PC-3 (cell line): ENCODE measurements around the gene FRMD5. TPM values are rescaled to one million over a fixed set of nuclear protein-coding genes. Genes with fewer than 3 reads are reported as not detected.

ENCODE experiments used
- ATAC-seq: fragments of 200-7000 bp; cut with Tn5 transposase; 2 replicates; pipeline ENCODE4 v1.9.1; 2020; ENCODE audit warnings: mild to moderate bottlenecking, moderate library complexity
- BruUV-seq: library from RNA; stranded (reverse); fragments of 400-500 nt; replicated peaks from 2 replicates; lab custom pipeline; 2021; lab: Mats Ljungman, UMichigan
- CTCF ChIA-PET: fragments of 300-600 bp; sonication (Branson Sonifier 250); formaldehyde crosslinking; loops from one replicate; lab custom pipeline; 2022; ENCODE audit warnings: antibody characterized with exemption; lab: Charles Lee
- POLR2A ChIA-PET: fragments of 300-600 bp; sonication (Branson Sonifier 250); formaldehyde crosslinking; loops from one replicate; lab custom pipeline; 2022; ENCODE audit warnings: antibody characterized with exemption; ENCODE audit not compliant: unreplicated experiment; lab: Charles Lee
- DNase-seq: peaks from one replicate; pipeline ENCODE4 v3.0.0-alpha.2; 2015
- H2AFZ ChIP-seq: fragments of 300-600 bp; sonication (generic); 2 replicates; pipeline ENCODE4 v1.6.0; 2016; ENCODE audit warnings: antibody characterized with exemption, low read length
- H3F3A ChIP-seq: fragments of 300-600 bp; sonication (generic); one replicate; pipeline ENCODE4 v1.6.0; 2017; ENCODE audit warnings: antibody characterized with exemption, low read length, control low read depth, mild to moderate bottlenecking; ENCODE audit not compliant: unreplicated experiment
- H3K27ac ChIP-seq: fragments of 300-600 bp; sonication (generic); 2 replicates; pipeline ENCODE4 v1.5.1; 2016; ENCODE audit warnings: mild to moderate bottlenecking, low read length
- H3K27me3 ChIP-seq: fragments of 300-600 bp; sonication (generic); 2 replicates; pipeline ENCODE4 v1.6.1; 2016; ENCODE audit warnings: low read length, mixed read lengths
- H3K36me3 ChIP-seq: fragments of 300-600 bp; sonication (generic); 2 replicates; pipeline ENCODE4 v1.6.1; 2016; ENCODE audit warnings: low read depth, mixed run types, low read length, mixed read lengths
- H3K4me1 ChIP-seq: fragments of 300-600 bp; sonication (generic); 2 replicates; pipeline ENCODE4 v1.5.1; 2016; ENCODE audit warnings: low read length; ENCODE audit not compliant: insufficient read depth
- H3K4me2 ChIP-seq: fragments of 300-600 bp; sonication (generic); 2 replicates; pipeline ENCODE4 v1.6.0; 2016; ENCODE audit warnings: low read length
- H3K4me3 ChIP-seq: fragments of 300-600 bp; sonication (generic); 2 replicates; pipeline ENCODE4 v1.5.1; 2016; ENCODE audit warnings: mild to moderate bottlenecking, low read length, mixed read lengths
- H3K79me2 ChIP-seq: fragments of 300-600 bp; sonication (generic); 2 replicates; pipeline ENCODE4 v1.6.1; 2017; ENCODE audit warnings: low read length, mixed read lengths
- H3K9ac ChIP-seq: fragments of 300-600 bp; sonication (generic); 2 replicates; pipeline ENCODE4 v1.6.0; 2016; ENCODE audit warnings: mild to moderate bottlenecking, low read length
- H3K9me2 ChIP-seq: fragments of 300-600 bp; sonication (generic); replicated peaks from 2 replicates; pipeline ENCODE4 v1.6.1; 2016; ENCODE audit warnings: mixed run types, low read length, mixed read lengths
- H3K9me3 ChIP-seq: fragments of 300-600 bp; sonication (generic); 2 replicates; pipeline ENCODE4 v1.6.1; 2016; ENCODE audit warnings: low read length, mixed read lengths
- H4K20me1 ChIP-seq: fragments of 300-600 bp; sonication (generic); 2 replicates; pipeline ENCODE4 v1.6.1; 2016; ENCODE audit warnings: low read length, mixed read lengths
- CTCF ChIP-seq: fragments of 300-600 bp; sonication (generic); conservative IDR thresholded peaks from 2 replicates; pipeline ENCODE4 v1.5.1; 2017; ENCODE audit warnings: antibody characterized with exemption, low read depth, mild to moderate bottlenecking, low read length
- EZH2 ChIP-seq: fragments of 300-600 bp; sonication (generic); IDR thresholded peaks from one replicate; pipeline ENCODE4 v1.6.1; 2017; ENCODE audit warnings: antibody characterized with exemption, mild to moderate bottlenecking, low read length; ENCODE audit not compliant: unreplicated experiment
- EZH2phosphoT487 ChIP-seq: fragments of 300-600 bp; sonication (generic); IDR thresholded peaks from 2 replicates; pipeline ENCODE4 v1.6.1; 2018; ENCODE audit warnings: mild to moderate bottlenecking, antibody characterized with exemption, low read length, borderline replicate concordance
- intact Hi-C: fragments of 100-400 bp; cut with micrococcal nuclease; formaldehyde crosslinking; loops from 2 replicates; pipeline ENCODE4 v1.9.0; 2023
- total RNA-seq: library from RNA; depleted of rRNA; stranded (reverse); fragments of >200 nt; gene quantifications from 2 replicates; pipeline ENCODE4 v1.2.3, GENCODE V29; 2014

Gene FRMD5
- total RNA-seq, 1 experiment from 2014 or later, result 8.7 TPM

- intact Hi-C loops, result no loop called here
- POLR2A ChIA-PET, result no interaction called here
- no peaks in the 10 kb centered on the region for H3K9me3 ChIP-seq
- H3K4me2 ChIP-seq, result no peak overlapping the region
- CTCF ChIA-PET, result no interaction called here
- no peak overlapping the region for H3K9ac ChIP-seq
- no peaks in the 10 kb centered on the region for H3K36me3 ChIP-seq
- peaks cover 10% of the 10 kb centered on the region for H3K4me1 ChIP-seq
- BruUV-seq, result no TSS peak
- no peaks in the 10 kb centered on the region for H4K20me1 ChIP-seq
- no peak for ATAC-seq
- no peak overlapping the region for H3K27ac ChIP-seq
- H3K79me2 ChIP-seq, result no peaks in the 10 kb centered on the region
- TF ChIP-seq CTCF (no peak), EZH2phosphoT487 (no peak), EZH2 (no peak)
- H3K27me3 ChIP-seq, result no peaks in the 10 kb centered on the region
- H3K9me2 ChIP-seq, result no peaks in the 10 kb centered on the region
- no peak overlapping the region for H3K4me3 ChIP-seq
- H3F3A ChIP-seq, result no peaks in the 10 kb centered on the region
- DNase-seq, result no peak
- no peak overlapping the region for H2AFZ ChIP-seq
Measured at GRCh38 chr15:43918717-43919116, 276.4 kb downstream of the FRMD5 start.

- POLR2A ChIA-PET, result interaction anchor here (1.0 kb wide), 1 partner anchor 92 kb away, joined by 3 read pairs; the partner anchor contains the start of gene MFAP1
- H3K79me2 ChIP-seq, result no peaks in the 10 kb centered on the region
- DNase-seq, result no peak
- H3K4me1 ChIP-seq, result peaks cover 30% of the 10 kb centered on the region
- no peaks in the 10 kb centered on the region for H3K9me2 ChIP-seq
- H4K20me1 ChIP-seq, result no peaks in the 10 kb centered on the region
- no peak overlapping the region for H3K27ac ChIP-seq
- H3K36me3 ChIP-seq, result no peaks in the 10 kb centered on the region
- TF ChIP-seq EZH2 (no peak), EZH2phosphoT487 (no peak), CTCF (no peak)
- no peak for ATAC-seq
- no peaks in the 10 kb centered on the region for H3F3A ChIP-seq
- no peak overlapping the region for H3K4me3 ChIP-seq
- intact Hi-C loops, result no loop called here
- BruUV-seq, result no TSS peak
- H3K9me3 ChIP-seq, result no peaks in the 10 kb centered on the region
- no peaks in the 10 kb centered on the region for H3K27me3 ChIP-seq
- no peak overlapping the region for H2AFZ ChIP-seq
- no peak overlapping the region for H3K9ac ChIP-seq
- CTCF ChIA-PET, result no interaction called here
- H3K4me2 ChIP-seq, result no peak overlapping the region
Measured at GRCh38 chr15:43916326-43916660, 278.8 kb downstream of the FRMD5 start.

- H3F3A ChIP-seq, result no peaks in the 10 kb centered on the region
- H3K27me3 ChIP-seq, result no peaks in the 10 kb centered on the region
- ChIA-PET CTCF (no interaction called here), POLR2A (interaction anchor here (1.0 kb wide), 1 partner anchor 91 kb away, joined by 3 read pairs; the partner anchor contains the start of gene MFAP1)
- H3K9ac ChIP-seq, result no peak overlapping the region
- no peaks in the 10 kb centered on the region for H3K36me3 ChIP-seq
- no peak for TF ChIP-seq CTCF
- TF ChIP-seq EZH2phosphoT487, result no peak
- no peak for TF ChIP-seq EZH2
- H2AFZ ChIP-seq, result no peak overlapping the region
- intact Hi-C loops, result no loop called here
- H3K27ac ChIP-seq, result no peak overlapping the region
- H4K20me1 ChIP-seq, result no peaks in the 10 kb centered on the region
- H3K9me3 ChIP-seq, result no peaks in the 10 kb centered on the region
- BruUV-seq, result no TSS peak
- H3K4me3 ChIP-seq, result no peak overlapping the region
- no peaks in the 10 kb centered on the region for H3K79me2 ChIP-seq
- H3K9me2 ChIP-seq, result no peaks in the 10 kb centered on the region
- DNase-seq, result no peak
- no peak for ATAC-seq
- H3K4me1 ChIP-seq, result peaks cover 35% of the 10 kb centered on the region
- no peak overlapping the region for H3K4me2 ChIP-seq
Measured at GRCh38 chr15:43915631-43916325, 279.3 kb downstream of the FRMD5 start.
